ENCODE data around the gene RHBDL2.

- TF ChIP-seq CTCF (conservative IDR thresholded peaks at IDR 0.05; ENCODE audit: low read length) (no peak), EZH2phosphoT487 (IDR thresholded peaks at IDR 0.05; ENCODE audit: borderline replicate concordance) (no peak)
Measured at GRCh38 chr1:38942664-38943428, 1.2 kb upstream of the RHBDL2 start.

Data from Loucy (cell line).